Stimulated activated CD4-positive, alpha-beta T cell treated with anti-CD3 and anti-CD28 coated beads, Interleukin-1b, Interleukin-23, amount 100 ng/mL, for 24 hours (primary cell): ENCODE data around the gene ADPRS.

Source experiments
- DNase-seq, 4 experiments: peaks; one replicate each; pipeline ENCODE4 v3.0.0-alpha.2; 2020; ENCODE audit warnings: low read depth in 4 of 4, low spot score in 1 of 4

Gene ADPRS

DNA sequence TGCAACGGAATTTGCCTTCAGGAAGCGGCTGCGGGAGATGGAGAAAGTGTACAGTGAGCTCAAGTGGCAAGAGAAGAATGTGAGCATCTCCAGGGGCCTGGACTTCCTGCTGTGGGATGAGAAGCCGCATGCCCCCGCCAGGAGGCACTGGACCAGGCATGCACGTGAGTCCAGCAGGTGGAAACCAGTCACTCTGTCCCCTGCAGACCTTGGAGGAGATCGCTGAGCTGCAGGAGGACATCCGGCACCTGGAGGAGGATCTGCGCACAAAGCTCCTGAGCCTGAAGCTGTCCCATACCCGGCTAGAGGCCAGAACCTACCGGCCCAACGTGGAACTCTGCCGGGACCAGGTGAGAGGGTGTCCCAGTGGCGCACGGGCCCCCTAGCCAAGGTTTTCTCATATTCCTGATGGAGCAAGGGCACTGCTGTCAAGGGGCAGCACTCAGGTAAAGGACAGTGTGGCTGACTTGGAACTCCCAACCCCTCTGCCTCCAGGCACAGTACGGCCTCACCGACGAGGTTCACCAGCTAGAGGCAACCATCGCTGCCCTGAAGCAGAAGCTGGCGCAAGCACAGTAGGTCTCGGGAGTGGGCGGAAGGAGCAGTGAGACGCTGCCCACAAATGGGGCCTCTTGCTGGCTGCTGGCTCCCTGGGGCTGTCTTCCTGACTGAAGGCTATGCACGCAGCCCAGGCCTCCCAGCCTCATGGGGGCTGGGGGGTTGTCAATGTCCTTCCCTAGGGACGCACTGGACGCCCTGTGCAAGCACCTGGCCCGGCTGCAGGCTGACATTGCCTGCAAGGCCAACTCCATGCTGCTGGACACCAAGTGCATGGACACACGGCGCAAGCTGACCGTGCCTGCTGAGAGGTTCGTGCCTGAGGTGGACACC lies 1.2 kb upstream of the ADPRS start:
- no peak for DNase-seq

- no peak for DNase-seq
Observed at GRCh38 chr1:36088265-36088576, 471 bp upstream of the ADPRS start.

DNA sequence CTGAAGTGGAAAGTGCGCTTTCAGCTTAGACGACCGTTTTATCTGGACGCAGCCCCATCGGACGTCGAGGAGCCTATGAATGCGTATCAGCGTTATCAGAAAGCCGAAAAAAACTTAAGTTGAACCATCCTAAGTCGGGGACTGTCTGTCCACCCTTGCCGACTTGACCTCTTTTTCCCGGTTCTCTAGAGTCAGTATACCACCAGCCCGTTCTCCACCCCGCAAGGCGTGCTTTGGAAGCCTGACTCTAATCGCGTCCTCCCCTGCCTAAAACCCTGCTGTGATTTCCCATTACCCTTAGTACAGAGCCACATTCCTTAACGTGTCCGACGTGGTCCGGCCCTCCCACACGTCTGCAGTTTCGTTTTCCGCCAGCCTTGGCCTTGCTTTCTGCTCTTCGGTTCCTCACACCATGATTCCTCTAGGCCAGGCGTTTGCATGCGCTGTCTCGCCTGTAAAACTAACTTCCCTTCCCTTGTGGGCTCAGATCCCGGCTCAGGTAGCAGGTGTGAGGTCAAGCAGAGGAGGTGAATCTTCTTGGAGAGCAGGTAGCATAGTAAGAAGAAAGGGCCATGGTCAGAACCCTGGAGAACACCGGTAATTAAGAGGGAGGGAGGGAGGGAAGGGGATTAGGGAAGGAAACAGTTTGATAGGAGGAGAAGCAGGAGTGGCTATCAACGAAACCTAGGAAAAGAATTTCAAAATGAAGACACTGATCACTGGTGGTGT lies 865 bp downstream of the ADPRS start:
- DNase-seq, result no peak

DNA sequence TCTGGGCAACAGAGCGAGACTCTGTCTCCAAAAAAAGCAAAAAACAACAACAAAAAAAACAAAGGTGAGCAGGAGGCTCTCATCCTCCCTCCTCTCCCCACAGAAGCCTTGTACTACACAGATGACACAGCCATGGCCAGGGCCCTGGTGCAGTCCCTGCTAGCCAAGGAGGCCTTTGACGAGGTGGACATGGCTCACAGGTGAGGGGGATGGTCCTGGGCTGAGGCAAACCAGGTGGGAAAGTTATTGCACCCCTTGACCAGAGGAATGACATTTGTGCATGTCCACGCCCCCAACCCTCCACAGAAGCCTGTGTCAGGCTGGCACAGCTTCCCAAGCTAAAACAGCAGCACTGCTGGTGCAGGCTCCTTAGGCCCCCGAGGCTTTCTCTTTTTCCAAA lies 2.4 kb downstream of the ADPRS start:
- DNase-seq, result no peak

- DNase-seq, result no peak
Observed at GRCh38 chr1:36091698-36092097, 3.0 kb downstream of the ADPRS start.

DNA sequence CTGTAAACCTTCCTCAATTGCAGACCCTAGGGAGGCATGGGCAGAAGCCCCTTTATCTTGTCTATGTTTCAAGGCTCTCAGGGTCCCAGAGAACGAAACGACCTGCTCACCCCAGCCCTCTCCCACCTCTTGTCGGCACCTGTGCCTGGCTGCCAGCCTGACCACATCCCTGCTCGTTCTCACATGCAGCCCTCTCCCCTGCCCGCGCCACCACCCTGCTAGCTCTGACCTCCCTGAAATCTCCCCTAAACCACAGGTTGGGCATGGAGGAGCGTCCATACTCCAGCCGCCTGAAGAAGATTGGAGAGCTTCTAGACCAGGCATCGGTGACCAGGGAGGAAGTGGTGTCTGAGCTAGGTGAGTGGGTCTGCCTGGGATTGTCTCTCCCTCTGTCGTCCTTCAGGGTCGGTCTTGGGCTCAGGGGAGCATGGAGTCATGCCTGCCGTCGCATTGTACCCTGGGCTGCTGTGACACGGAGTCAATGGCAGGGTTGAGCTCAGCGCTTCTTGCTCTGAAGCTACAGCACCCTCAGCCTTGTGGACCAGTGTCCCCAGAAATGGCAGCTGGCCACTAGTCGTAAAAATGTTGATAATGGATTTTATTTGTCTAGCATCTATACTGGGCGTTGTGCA lies 3.6 kb downstream of the ADPRS start:
- no peak for DNase-seq

DNA sequence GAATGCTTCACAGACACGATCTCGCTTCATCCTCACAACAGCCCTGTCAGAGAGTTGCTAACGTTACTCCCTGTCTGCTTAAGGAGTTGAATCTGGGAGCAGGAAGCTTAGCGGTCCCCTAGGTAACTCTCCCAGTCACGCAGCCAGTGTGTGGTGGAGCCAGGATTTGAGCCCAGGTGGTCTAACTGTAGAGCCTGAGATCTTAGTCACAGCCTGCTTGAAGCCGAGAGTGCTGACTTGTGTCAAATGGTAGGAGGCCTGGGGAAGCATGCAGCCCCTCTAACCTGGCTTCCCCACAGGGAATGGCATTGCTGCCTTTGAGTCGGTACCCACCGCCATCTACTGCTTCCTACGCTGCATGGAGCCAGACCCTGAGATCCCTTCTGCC lies 4.1 kb downstream of the ADPRS start:
- no peak for DNase-seq

DNA sequence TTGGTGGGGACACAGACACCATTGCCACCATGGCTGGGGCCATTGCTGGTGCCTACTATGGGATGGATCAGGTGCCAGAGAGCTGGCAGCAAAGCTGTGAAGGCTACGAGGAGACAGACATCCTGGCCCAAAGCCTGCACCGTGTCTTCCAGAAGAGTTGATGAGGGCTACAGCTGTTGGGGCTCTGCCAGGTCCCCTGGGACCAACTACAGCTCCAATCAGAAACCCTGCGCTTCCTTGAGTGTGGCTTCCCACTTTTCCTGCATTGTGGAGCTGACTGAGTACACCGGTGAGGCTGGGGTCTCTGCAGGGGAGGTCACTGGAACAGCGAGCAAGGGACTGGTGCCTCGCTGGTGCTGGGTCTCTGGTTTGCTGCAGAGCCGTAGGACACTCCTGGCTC lies 4.5 kb downstream of the ADPRS start:
- no peak for DNase-seq

DNA sequence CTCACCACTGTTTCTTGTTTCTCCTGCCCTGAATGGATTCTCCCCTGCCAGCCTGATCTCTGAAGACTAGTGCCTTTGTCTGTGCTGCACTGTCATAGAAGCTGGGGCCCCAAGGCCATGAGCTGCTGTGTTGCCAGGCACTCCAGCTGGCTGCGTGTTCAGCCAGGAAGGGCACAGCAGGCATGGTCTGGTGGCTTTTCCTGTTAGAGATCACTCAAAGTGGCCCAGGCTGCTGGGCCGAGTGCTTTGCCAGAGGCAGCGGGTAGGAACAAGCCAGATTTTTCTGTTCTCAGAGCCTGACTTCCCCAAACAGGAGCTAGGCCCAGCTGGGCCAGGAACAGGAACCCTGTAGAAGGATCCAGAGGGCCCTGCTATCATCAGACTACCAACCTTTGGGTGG lies 5.2 kb downstream of the ADPRS start:
- DNase-seq, result no peak

- no peak for DNase-seq
Observed at GRCh38 chr1:36094621-36095061, 5.9 kb downstream of the ADPRS start.

DNA sequence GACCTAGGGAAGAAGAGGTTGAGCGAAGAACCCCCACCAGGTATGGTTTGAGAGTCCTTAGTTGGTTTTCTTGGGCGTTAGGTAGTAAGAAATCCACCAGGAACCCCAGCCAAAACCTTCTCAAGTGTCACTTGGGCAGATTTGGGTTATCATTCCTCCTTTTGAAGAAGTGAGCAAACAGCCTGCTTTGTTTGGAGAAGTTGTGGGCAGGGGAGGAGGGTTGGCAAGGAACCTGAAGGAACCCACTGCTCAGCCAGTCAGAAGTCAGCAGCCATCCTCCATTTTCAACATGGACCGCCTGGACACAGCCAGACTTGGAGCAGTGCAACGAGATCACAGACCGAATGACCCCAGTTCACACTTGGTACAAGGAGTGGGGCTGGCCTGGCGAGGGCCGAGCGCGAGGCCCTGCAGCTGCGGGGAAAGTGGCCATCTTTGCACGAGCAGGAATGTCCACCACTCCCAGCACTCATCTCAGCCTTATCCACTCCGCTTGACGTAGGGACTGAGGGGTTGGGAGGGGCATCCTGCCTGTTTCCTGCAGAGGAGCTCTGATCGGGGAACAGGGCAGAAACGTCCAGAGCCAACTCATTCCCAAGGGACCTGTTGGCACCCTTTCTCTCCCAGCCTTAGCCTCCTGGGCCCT lies 7.2 kb downstream of the ADPRS start:
- DNase-seq, result no peak

DNA sequence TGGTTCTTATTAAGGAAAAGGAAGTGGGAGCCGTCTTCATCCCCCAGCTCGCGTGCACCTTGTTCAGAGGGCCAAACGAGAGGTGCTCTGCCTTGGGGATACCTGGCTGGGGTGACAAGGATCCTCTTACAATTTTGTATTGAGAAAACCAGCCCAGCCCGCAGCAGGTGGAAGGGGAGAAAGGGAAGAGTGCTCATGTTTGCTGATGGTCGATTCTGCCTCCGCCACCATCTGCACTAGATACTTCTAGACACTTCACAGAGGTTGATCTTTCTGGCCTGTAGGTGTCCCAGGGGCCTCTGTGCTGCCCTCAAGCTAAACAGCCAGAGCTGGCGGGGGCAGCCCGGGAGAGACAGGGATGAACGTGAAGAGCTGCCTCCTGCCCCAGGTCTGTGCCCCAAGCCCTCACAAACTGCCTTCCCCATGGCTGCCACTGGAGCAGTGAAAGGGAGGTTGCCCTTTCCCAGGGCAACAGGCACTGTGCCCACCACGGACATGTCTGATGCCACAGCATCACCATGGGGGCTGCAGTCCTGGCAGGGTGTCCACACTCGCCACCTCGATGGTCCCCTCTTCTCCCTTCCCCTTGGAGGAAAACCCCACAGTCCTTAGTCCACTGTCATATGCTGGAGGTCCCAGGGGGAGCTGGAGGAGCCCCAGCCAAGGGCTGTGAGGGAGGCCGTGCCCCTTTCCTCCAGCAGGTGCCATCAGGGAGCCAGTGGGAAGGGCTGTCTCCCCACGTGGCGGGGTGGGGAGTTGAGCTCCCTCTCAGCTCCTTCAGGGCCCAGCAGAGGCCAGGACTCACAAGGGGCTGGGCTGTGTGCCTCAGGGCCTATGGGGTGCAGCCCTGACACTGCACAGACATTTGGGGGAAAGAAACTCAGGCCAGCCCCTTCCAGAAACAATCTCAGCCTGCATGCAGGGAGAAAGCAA lies 8.1 kb downstream of the ADPRS start:
- DNase-seq, result no peak

GRCh38 chr1:36097693-36098585 lies 9.2 kb downstream of the ADPRS start:
- no peak for DNase-seq

GRCh38 chr1:36098650-36099365 lies 10.1 kb downstream of the ADPRS start:
- no peak for DNase-seq

GRCh38 chr1:36099681-36100341 lies 11.1 kb downstream of the ADPRS start:
- DNase-seq, result peak; percentile 48 to 61 (median 57)

DNA sequence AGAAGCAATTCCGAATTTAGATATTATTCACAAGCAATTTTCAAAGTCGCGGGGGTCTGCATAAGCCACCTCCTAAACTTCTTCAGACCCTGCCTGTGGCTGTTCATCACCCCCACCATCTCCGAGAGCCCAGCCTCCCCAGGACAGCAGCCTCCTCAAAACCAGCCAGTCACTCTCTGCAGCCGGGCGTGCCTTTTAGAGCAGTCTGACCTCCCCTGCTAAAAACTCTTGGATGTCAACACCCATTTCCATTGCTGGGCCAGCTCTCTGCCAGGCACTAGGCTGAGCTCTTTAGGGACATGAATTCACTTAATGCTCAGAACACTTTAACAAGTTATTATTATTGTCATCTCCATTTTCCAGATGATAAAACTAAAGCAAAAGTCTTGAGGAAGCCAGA lies 11.7 kb downstream of the ADPRS start:
- no peak for DNase-seq

GRCh38 chr1:36101546-36101945 lies 12.9 kb downstream of the ADPRS start:
- DNase-seq, result no peak

DNA sequence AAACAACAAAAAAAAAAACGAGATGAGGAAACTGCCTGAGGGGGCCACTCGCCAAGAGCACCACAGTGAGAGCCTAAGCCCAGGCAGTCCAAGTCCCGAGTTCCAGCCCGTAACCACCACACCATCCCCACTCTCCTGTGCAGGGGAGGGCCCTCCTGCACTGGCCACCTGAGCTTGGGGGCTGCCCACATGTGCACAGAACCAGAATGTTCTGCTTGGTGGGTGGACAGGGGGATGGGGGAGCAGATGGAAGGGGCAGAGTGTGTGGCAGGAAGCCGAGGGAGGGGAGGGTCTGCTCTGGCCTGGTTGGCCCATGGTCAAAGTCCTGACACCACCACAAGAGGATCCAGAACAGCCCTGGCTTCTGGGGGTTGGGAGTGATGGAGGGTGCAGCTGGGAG lies 17.6 kb downstream of the ADPRS start:
- no peak for DNase-seq
